Right kidney (tissue), 1 donor: ENCODE results near the gene ATP6V1G1.
"Not testable (repeated sequence)": the region's sequence is repeated elsewhere in the genome, so short reads cannot be mapped to it uniquely, and the experiment has no call there.

ENCODE experiments used
- DNase-seq: peaks from one replicate; pipeline ENCODE4 v3.0.0-alpha.2; 2016

The ATP6V1G1 gene

GRCh38 chr9:114574438-114574837 lies 13.1 kb upstream of the ATP6V1G1 start:
- no peak for DNase-seq

GRCh38 chr9:114576779-114577178 lies 10.8 kb upstream of the ATP6V1G1 start:
- DNase-seq, result not testable (repeated sequence)

- DNase-seq, result not testable (repeated sequence)
These were observed 9.4 kb upstream of the ATP6V1G1 start for GRCh38 chr9:114578134-114578533.

GRCh38 chr9:114580609-114581193 lies 6.9 kb upstream of the ATP6V1G1 start:
- DNase-seq, result no peak

- no peak for DNase-seq
These were observed 4.0 kb upstream of the ATP6V1G1 start for GRCh38 chr9:114583371-114584155.

GRCh38 chr9:114588210-114588609 lies 641 bp downstream of the ATP6V1G1 start:
- DNase-seq, result no peak

- no peak for DNase-seq
These were observed 1.3 kb downstream of the ATP6V1G1 start for GRCh38 chr9:114588651-114589526.

GRCh38 chr9:114590328-114590727 lies 2.8 kb downstream of the ATP6V1G1 start:
- no peak for DNase-seq

- no peak for DNase-seq
These were observed 3.8 kb downstream of the ATP6V1G1 start for GRCh38 chr9:114591291-114591787.

GRCh38 chr9:114591849-114592248 lies 4.3 kb downstream of the ATP6V1G1 start:
- DNase-seq, result no peak

- DNase-seq, result no peak
These were observed 4.8 kb downstream of the ATP6V1G1 start for GRCh38 chr9:114592356-114592755.

- DNase-seq, result no peak
These were observed 6.6 kb downstream of the ATP6V1G1 start for GRCh38 chr9:114594136-114594535.

GRCh38 chr9:114600502-114601248 lies 13.1 kb downstream of the ATP6V1G1 start:
- DNase-seq, result not testable (repeated sequence)

GRCh38 chr9:114601787-114602186 lies 14.2 kb downstream of the ATP6V1G1 start:
- DNase-seq, result not testable (repeated sequence)

GRCh38 chr9:114602620-114603019 lies 15.1 kb downstream of the ATP6V1G1 start:
- no peak for DNase-seq

GRCh38 chr9:114603248-114603647 lies 15.7 kb downstream of the ATP6V1G1 start:
- no peak for DNase-seq

GRCh38 chr9:114604989-114605388 lies 17.4 kb downstream of the ATP6V1G1 start:
- DNase-seq, result peak; percentile 25

GRCh38 chr9:114606068-114606467 lies 18.5 kb downstream of the ATP6V1G1 start:
- no peak for DNase-seq

GRCh38 chr9:114606597-114607207 lies 19.1 kb downstream of the ATP6V1G1 start:
- no peak for DNase-seq

GRCh38 chr9:114607671-114608524 lies 20.3 kb downstream of the ATP6V1G1 start:
- DNase-seq, result no peak

- no peak for DNase-seq
These were observed 20.9 kb downstream of the ATP6V1G1 start for GRCh38 chr9:114608525-114608796.
